ENCODE results near the gene MZT1. TPM values are rescaled to one million over a fixed set of nuclear protein-coding genes. Genes with fewer than 3 reads are reported as not detected.
"Not testable (repeated sequence)": the region's sequence is repeated elsewhere in the genome, so short reads cannot be mapped to it uniquely, and the experiment has no call there.

MZT1 gene
- total and polyA plus RNA-seq, 8 donors: 1.8 to 6.5 (median 3.8) TPM

- no peak for ATAC-seq
- intact Hi-C loops (cut with DNase I): no loop called here
- Histone ChIP-seq H3K4me1 (no peaks in the 10 kb centered on the region), H3K36me3 (no peaks in the 10 kb centered on the region), H3K4me3 (no peak overlapping the region), H3K27me3 (no peaks in the 10 kb centered on the region), H3K27ac (no peak overlapping the region), H3K9me3 (no peaks in the 10 kb centered on the region)
- no peak for FAIRE-seq
- DNase-seq: no peak
- no peak for TF ChIP-seq CTCF (IDR thresholded peaks at IDR 0.05)
- WGBS, 2 donors: 74 to 80% methylated on average over 3 of the region's 3 CpGs
These were observed 9.6 kb upstream of the MZT1 start for GRCh38 chr13:72737033-72737432.

GRCh38 chr13:72728290-72728605, 819 bp upstream of the MZT1 start:
- H3K27me3 ChIP-seq: no peaks in the 10 kb centered on the region
- no peaks in the 10 kb centered on the region for H3K9me3 ChIP-seq
- FAIRE-seq: no peak
- H3K27ac ChIP-seq: no peak overlapping the region
- H3K36me3 ChIP-seq: no peaks in the 10 kb centered on the region
- TF ChIP-seq CTCF (IDR thresholded peaks at IDR 0.05): no peak
- intact Hi-C loops (cut with DNase I): no loop called here
- H3K4me3 ChIP-seq: peak overlapping the region; percentile 82 to 99 (median 96)
- no peak for ATAC-seq
- peaks cover 0 to 12% (median 4%) of the 10 kb centered on the region in 3 donors for H3K4me1 ChIP-seq
- no peak for DNase-seq
- WGBS, 2 donors: 1 to 3% methylated on average over 3 of the region's 3 CpGs

GRCh38 chr13:72726726-72727416, 558 bp downstream of the MZT1 start:
- H3K4me3 ChIP-seq: peak overlapping the region; percentile 82 to 99 (median 96)
- H3K27ac ChIP-seq: peak overlapping the region; percentile 13 to 53 (median 48)
- no peaks in the 10 kb centered on the region for H3K9me3 ChIP-seq
- FAIRE-seq (no peak), DNase-seq (peak in 4 of 6 donors; percentile 14 to 78 (median 56)), ATAC-seq (peak; percentile 21 to 53 (median 36))
- no peaks in the 10 kb centered on the region for H3K27me3 ChIP-seq
- no peaks in the 10 kb centered on the region for H3K36me3 ChIP-seq
- intact Hi-C loops (cut with DNase I): no loop called here
- WGBS, 2 donors: 1 to 2% methylated on average over 40 to 49 of the region's 49 CpGs
- TF ChIP-seq CTCF (IDR thresholded peaks at IDR 0.05): no peak
- peaks cover 0 to 12% (median 4%) of the 10 kb centered on the region in 3 donors for H3K4me1 ChIP-seq

- H3K27ac ChIP-seq; H3K9me3 ChIP-seq; H3K27me3 ChIP-seq; H3K36me3 ChIP-seq; intact Hi-C loops (cut with DNase I); DNase-seq; ATAC-seq; FAIRE-seq: not testable (repeated sequence)
- peaks cover 0 to 12% (median 4%) of the 10 kb centered on the region in 3 donors for H3K4me1 ChIP-seq
- 82 to 86% methylated on average over 15 of the region's 15 CpGs for WGBS, 2 donors
- H3K4me3 ChIP-seq: peak overlapping the region in 2 of 4 donors; percentile 95 to 97
These were observed 1.2 kb downstream of the MZT1 start for GRCh38 chr13:72726185-72726584.

GRCh38 chr13:72716776-72717175, 10.7 kb downstream of the MZT1 start:
- FAIRE-seq (no peak), ATAC-seq (no peak), DNase-seq (no peak)
- Histone ChIP-seq H3K27ac (no peak overlapping the region), H3K4me3 (no peak overlapping the region), H3K27me3 (no peaks in the 10 kb centered on the region), H3K36me3 (peaks cover 0 to 10% (median 0%) of the 10 kb centered on the region in 3 donors), H3K9me3 (no peaks in the 10 kb centered on the region), H3K4me1 (no peaks in the 10 kb centered on the region)
- intact Hi-C loops (cut with DNase I): no loop called here
- no peak for TF ChIP-seq CTCF (IDR thresholded peaks at IDR 0.05)
- WGBS, 2 donors: 62% methylated on average over 3 of the region's 3 CpGs
